ENCODE data around the gene MCEE.

GRCh38 chr2:71072492-71072891, 57.5 kb downstream of the MCEE start:
- TF ChIP-seq POLR2A (IDR thresholded peaks at IDR 0.05; ENCODE audit: low read length) (no peak), GATA1 (IDR thresholded peaks at IDR 0.05; ENCODE audit: low read depth, low read length) (no peak)
